K562 (cell line): ENCODE measurements around the gene COLQ. TPM values are rescaled to one million over a fixed set of nuclear protein-coding genes. Genes with fewer than 3 reads are reported as not detected.

Experiments
- ATAC-seq: fragments of 200-7000 bp; cut with Tn5 transposase; 3 replicates; pipeline ENCODE4 v1.9.1; 2020; ENCODE audit warnings: moderate library complexity
- BruUV-seq: library from RNA; stranded (reverse); fragments of 400-500 nt; replicated peaks from 2 replicates; lab custom pipeline; 2021; lab: Mats Ljungman, UMichigan
- CTCF ChIA-PET: fragments of 300-600 bp; formaldehyde crosslinking; extraction: SDS; loops from one replicate; lab custom pipeline; 2021; ENCODE audit warnings: low intra/inter-chr PET ratio; lab: Yijun Ruan, JAX
- POLR2A ChIA-PET: fragments of 300-600, 350-650 bp; sonication (Branson Sonifier 250); formaldehyde crosslinking; extraction: SDS; loops from one replicate; lab custom pipeline; 2021; ENCODE audit warnings: antibody characterized with exemption, inconsistent platforms; lab: Yijun Ruan, JAX
- DNase-seq, 4 experiments: peaks; one replicate each; pipeline versions ENCODE4 v3.0.0 to v3.0.0-alpha.2; 2011 to 2018; ENCODE audit warnings: low spot score in 3 of 4, mixed read lengths in 3 of 4; ENCODE audit errors: extremely low read depth in 1 of 4
- FAIRE-seq: peaks from 2 replicates; lab custom pipeline; 2011; peaks lifted over from hg19 to GRCh38; lab: Jason Lieb, UNC
- H2AFZ ChIP-seq: 2 replicates; pipeline ENCODE4 v1.6.0; 2011; ENCODE audit warnings: low read depth, low read length, control low read depth, inconsistent platforms
- H3K27ac ChIP-seq: fragments of 200-600 bp; 3 replicates; pipeline ENCODE4 v1.8.0; 2011; ENCODE audit warnings: low read depth, mild to moderate bottlenecking, control low read depth, inconsistent platforms, low read length, moderate library complexity, mixed read lengths; ENCODE audit errors: extremely low read depth
- H3K27me3 ChIP-seq, 2 experiments: fragments of 300-600 bp in 1 of 2; 2 replicates in 1 of 2; 3 replicates in 1 of 2; pipeline versions ENCODE4 v1.6.0 to v1.8.0; 2011; ENCODE audit warnings: inconsistent platforms in 2 of 2, low read length in 2 of 2, mild to moderate bottlenecking in 1 of 2, mixed read lengths in 1 of 2, moderate library complexity in 1 of 2; ENCODE audit not compliant: control insufficient read depth in 2 of 2, insufficient read depth in 2 of 2
- H3K36me3 ChIP-seq: fragments of 300-600 bp; 3 replicates; pipeline ENCODE4 v1.8.0; 2011; ENCODE audit warnings: mild to moderate bottlenecking, low read length, inconsistent platforms; ENCODE audit not compliant: control insufficient read depth, insufficient read depth
- H3K4me1 ChIP-seq, 2 experiments: fragments of 200-600 bp in 1 of 2; replicated peaks in 1 of 2; 2 replicates in 1 of 2; 3 replicates in 1 of 2; pipeline versions ENCODE4 v1.5.1 to v1.8.0; 2011; ENCODE audit warnings: inconsistent platforms in 2 of 2, low read length in 2 of 2, mild to moderate bottlenecking in 1 of 2, mixed read lengths in 1 of 2, moderate library complexity in 1 of 2; ENCODE audit not compliant: control insufficient read depth in 2 of 2, insufficient read depth in 2 of 2
- H3K4me2 ChIP-seq: 2 replicates; pipeline ENCODE4 v1.6.1; 2011; ENCODE audit warnings: low read length, control low read depth, inconsistent platforms, mixed read lengths; ENCODE audit not compliant: insufficient read depth
- H3K4me3 ChIP-seq: fragments of 200-600 bp; sonication (generic), shearing (Covaris generic); 2 replicates; pipeline ENCODE4 v1.5.1; 2016; ENCODE audit warnings: control low read depth, inconsistent platforms
- H3K79me2 ChIP-seq: fragments of 200-600 bp; 3 replicates; pipeline ENCODE4 v1.8.0; 2011; ENCODE audit warnings: low read length, inconsistent platforms; ENCODE audit not compliant: control insufficient read depth, insufficient read depth
- H3K9ac ChIP-seq, 2 experiments: 2 replicates each; pipeline versions ENCODE4 v1.6.0 to v1.6.1; 2011; ENCODE audit warnings: low read depth in 2 of 2, low read length in 2 of 2, control low read depth in 1 of 2, inconsistent platforms in 1 of 2, mild to moderate bottlenecking in 1 of 2, mixed read lengths in 1 of 2; ENCODE audit not compliant: insufficient read depth in 1 of 2
- H3K9me1 ChIP-seq: one replicate; pipeline ENCODE4 v1.6.0; 2011; ENCODE audit warnings: inconsistent platforms, mild to moderate bottlenecking, low read length, moderate library complexity; ENCODE audit not compliant: control insufficient read depth, insufficient read depth
- H3K9me3 ChIP-seq: replicated peaks from 2 replicates; pipeline ENCODE4 v1.5.1; 2011; ENCODE audit warnings: low read depth, low read length, inconsistent platforms; ENCODE audit not compliant: control insufficient read depth, insufficient read depth
- H4K20me1 ChIP-seq: replicated peaks from 2 replicates; pipeline ENCODE4 v1.6.1; 2011; ENCODE audit warnings: low read length, inconsistent platforms, mixed read lengths; ENCODE audit not compliant: control insufficient read depth, insufficient read depth
- BRD9 ChIP-seq: fragments of 450-650 bp; IDR thresholded peaks from 2 replicates; pipeline ENCODE4 v1.6.1; 2018; ENCODE audit warnings: low read depth; ENCODE audit not compliant: partially characterized antibody
- HMGN3 ChIP-seq: IDR thresholded peaks from 2 replicates; pipeline ENCODE4 v1.6.1; 2011; ENCODE audit warnings: borderline replicate concordance, low read depth, mild to moderate bottlenecking, mixed read lengths, low read length; ENCODE audit not compliant: insufficient read length; ENCODE audit errors: extremely low read depth
- SNRNP70 ChIP-seq: fragments of 200-400 bp; formaldehyde crosslinking; optimal IDR thresholded peaks from 2 replicates; pipeline ENCODE3; 2017; ENCODE audit warnings: low read depth, low read length
- SREBF1 ChIP-seq: fragments of 150-350 bp; IDR thresholded peaks from 2 replicates; pipeline ENCODE4 v1.6.1; 2014; ENCODE audit warnings: antibody characterized with exemption, low read depth, low read length, borderline replicate concordance
- ZNF282 ChIP-seq: sonication (generic); formaldehyde crosslinking; IDR thresholded peaks from 2 replicates; pipeline ENCODE4 v1.8.1; 2023; ENCODE audit warnings: missing genetic modification reagents
- ZNF324 ChIP-seq: fragments of 250-450 bp; sonication (Bioruptor Pico); IDR thresholded peaks from 2 replicates; pipeline ENCODE4 v1.4.0; 2020; ENCODE audit warnings: mild to moderate bottlenecking
- ZNF644 ChIP-seq: fragments of 200-800 bp; sonication (Bioruptor generic); IDR thresholded peaks from 2 replicates; pipeline ENCODE4 v1.6.1; 2016; ENCODE audit warnings: low read depth, missing genetic modification characterization, missing compliant biosample characterization
- ZNF766 ChIP-seq: fragments of 200-800 bp; sonication (Bioruptor generic); conservative IDR thresholded peaks from 2 replicates; pipeline ENCODE4 v1.6.1; 2016; ENCODE audit warnings: missing genetic modification characterization, missing compliant biosample characterization
- ZNF785 ChIP-seq: fragments of 250-450 bp; sonication (Bioruptor Pico); IDR thresholded peaks from 2 replicates; pipeline ENCODE4 v1.4.0; 2020; ENCODE audit warnings: mild to moderate bottlenecking
- WGBS: fragments of 100-300 bp; shearing (Covaris generic); methylation state at CpG from one replicate; pipeline ENCODE4 v1.1.6; 2016; ENCODE audit warnings: low coverage, mixed read lengths; ENCODE audit not compliant: insufficient coverage; ENCODE audit errors: missing lambda C conversion rate; 5-methylcytosine and 5-hydroxymethylcytosine counted together
- in situ Hi-C: fragments of 300-500 bp; cut with MboI; formaldehyde crosslinking; loops from 4 replicates; pipeline ENCODE4 v1.15.0; 2018; ENCODE audit warnings: inconsistent platforms, mixed read lengths
- intact Hi-C: fragments of 100-400 bp; cut with micrococcal nuclease; formaldehyde crosslinking; loops from 2 replicates; pipeline ENCODE4 v1.14.2; 2022
- polyA plus RNA-seq, 8 experiments: library from polyadenylated mRNA; depleted of rRNA in 4 of 8; stranded (reverse) in 5 of 8; unstranded in 3 of 8; fragments of >200 nt; fragmentation: Nextera tagmentation in 2 of 8; fragmentation: Illumina TruSeq in 1 of 8; extraction: Ambion mirVana in 2 of 8; extraction: Trizol in 1 of 8; gene quantifications; 2 replicates each; pipeline versions ENCODE4 v1.2.1 to v1.2.3, GENCODE V29; 2011 to 2014; ENCODE audit warnings: inconsistent platforms in 1 of 8, missing spikeins in 1 of 8
- total RNA-seq, 7 experiments: library from RNA; depleted of rRNA in 6 of 7; stranded (reverse); fragments of >200 nt in 6 of 7; fragmentation: Illumina TruSeq in 2 of 7; extraction: Trizol in 2 of 7; gene quantifications; 2 replicates each; pipeline versions ENCODE4 v1.2.1 to v1.2.3, GENCODE V29; 2011 to 2021; ENCODE audit warnings: low replicate concordance in 1 of 7
- TF ChIP-seq, protein P1 (sequence below): sonication (generic); formaldehyde crosslinking; IDR thresholded peaks from 2 replicates; pipeline ENCODE4 v1.4.0; 2020; ENCODE audit warnings: mild to moderate bottlenecking, missing genetic modification reagents
- TF ChIP-seq, protein P2 (sequence below): sonication (generic); formaldehyde crosslinking; IDR thresholded peaks from 2 replicates; pipeline ENCODE4 v1.9.0; 2022; ENCODE audit warnings: mild to moderate bottlenecking, missing genetic modification reagents
- TF ChIP-seq, protein P3 (sequence below): IDR thresholded peaks from 2 replicates; pipeline ENCODE4 v1.6.1; 2011; ENCODE audit not compliant: insufficient read length; ENCODE audit errors: extremely low read depth
- TF ChIP-seq, protein P4 (sequence below), 2 experiments: IDR thresholded peaks in 1 of 2; conservative IDR thresholded peaks in 1 of 2; 2 replicates each; pipeline ENCODE4 v1.6.1; 2016; ENCODE audit warnings: low read depth in 2 of 2, mild to moderate bottlenecking in 1 of 2, missing compliant biosample characterization in 1 of 2, missing genetic modification characterization in 1 of 2, moderate library complexity in 1 of 2

The COLQ gene
- total and polyA plus RNA-seq, 9 of the 15 experiments (the other 6 are each of a cell fraction or from before 2014, with no cell fraction given) = 0.04 to 0.36 (median 0.27) TPM; not detected in 4

DNA sequence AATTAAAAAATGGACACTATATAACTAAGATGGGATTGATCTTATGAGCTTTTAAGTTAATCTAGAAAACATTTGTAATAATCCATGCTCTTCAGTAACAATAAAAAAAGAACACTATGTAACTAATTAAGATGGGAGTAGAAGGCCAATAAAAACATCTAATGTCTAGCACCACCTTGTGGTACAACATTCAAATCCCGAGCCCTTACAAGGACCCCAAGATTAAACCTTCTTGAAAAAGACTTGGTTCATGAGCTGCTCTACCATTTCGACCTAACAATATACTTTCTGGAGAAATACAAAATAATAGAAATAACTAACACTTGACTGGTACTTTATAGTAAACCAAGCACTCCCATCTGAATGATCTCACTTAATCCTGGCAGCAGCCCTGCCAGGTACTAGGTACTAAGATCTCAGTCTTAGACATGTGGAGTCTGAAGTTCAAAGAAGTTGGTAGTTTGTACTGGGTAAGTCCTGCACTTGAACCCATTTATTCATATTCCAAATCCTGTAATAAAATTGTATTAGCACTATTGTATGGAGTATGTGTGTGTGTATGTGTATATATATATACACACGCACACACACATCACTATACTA is 116.0 kb downstream of the COLQ start (continued):
- TF ChIP-seq, protein P1, sequence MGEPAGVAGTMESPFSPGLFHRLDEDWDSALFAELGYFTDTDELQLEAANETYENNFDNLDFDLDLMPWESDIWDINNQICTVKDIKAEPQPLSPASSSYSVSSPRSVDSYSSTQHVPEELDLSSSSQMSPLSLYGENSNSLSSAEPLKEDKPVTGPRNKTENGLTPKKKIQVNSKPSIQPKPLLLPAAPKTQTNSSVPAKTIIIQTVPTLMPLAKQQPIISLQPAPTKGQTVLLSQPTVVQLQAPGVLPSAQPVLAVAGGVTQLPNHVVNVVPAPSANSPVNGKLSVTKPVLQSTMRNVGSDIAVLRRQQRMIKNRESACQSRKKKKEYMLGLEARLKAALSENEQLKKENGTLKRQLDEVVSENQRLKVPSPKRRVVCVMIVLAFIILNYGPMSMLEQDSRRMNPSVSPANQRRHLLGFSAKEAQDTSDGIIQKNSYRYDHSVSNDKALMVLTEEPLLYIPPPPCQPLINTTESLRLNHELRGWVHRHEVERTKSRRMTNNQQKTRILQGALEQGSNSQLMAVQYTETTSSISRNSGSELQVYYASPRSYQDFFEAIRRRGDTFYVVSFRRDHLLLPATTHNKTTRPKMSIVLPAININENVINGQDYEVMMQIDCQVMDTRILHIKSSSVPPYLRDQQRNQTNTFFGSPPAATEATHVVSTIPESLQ (CRISPR knock-in tag) = no peak

DNA sequence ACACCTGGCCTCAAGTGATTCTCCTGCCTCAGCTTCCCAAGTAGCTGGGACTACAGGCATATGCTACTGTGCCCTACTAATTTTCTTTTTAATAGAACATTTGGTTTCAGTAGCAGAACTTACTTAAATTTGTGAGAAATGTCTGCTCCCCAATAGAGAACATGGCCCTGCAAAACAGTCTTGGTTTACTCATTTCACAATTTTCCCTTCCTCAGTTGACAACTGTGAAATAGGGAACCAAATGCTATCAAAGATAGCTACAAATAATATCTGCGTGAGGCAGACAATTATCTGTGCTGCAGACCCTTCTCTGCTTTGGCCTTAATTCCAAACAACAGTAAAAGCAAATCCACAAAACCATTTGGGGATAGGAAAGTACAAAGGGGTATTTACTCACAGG is 116.7 kb downstream of the COLQ start:
- Histone ChIP-seq H3K4me3 (no peak overlapping the region), H3K9me1 (no peaks in the 10 kb centered on the region), H3K79me2 (no peaks in the 10 kb centered on the region), H3K27ac (no peak overlapping the region), H3K27me3 (no peaks in the 10 kb centered on the region), H3K9ac (no peak overlapping the region), H3K4me1 (no peaks in the 10 kb centered on the region), H3K9me3 (no peaks in the 10 kb centered on the region), H2AFZ (no peak overlapping the region), H4K20me1 (no peaks in the 10 kb centered on the region), H3K36me3 (0 out of 3 replicates have a peak, but pooled peaks cover 2% of the 10 kb centered on the region), H3K4me2 (no peak overlapping the region)
- FAIRE-seq (no peak), ATAC-seq (no peak), DNase-seq (no peak)
- POLR2A ChIA-PET = interaction anchor here (1.3 to 1.7 kb wide), 2 partner anchors 136 to 137 kb away, joined by 3 to 6 read pairs; no protein-coding TSS in a partner anchor
- intact Hi-C loops (loop anchor here (1.0 to 5.0 kb wide), 6 partner anchors 26 to 477 kb away; no protein-coding TSS in a partner anchor), in situ Hi-C loops (no loop called here)
- CTCF ChIA-PET = interaction anchor here (1.0 to 3.2 kb wide), 5 partner anchors 136 to 297 kb away, joined by 3 to 30 read pairs (median 9); partner anchors contain the start of gene CAPN7
- no TSS peak for BruUV-seq
- WGBS = 94% methylated on average over 1 of the region's 1 CpG
- TF ChIP-seq ZNF785 (CRISPR knock-in tag) (no peak), HMGN3 (no peak), ZNF324 (CRISPR knock-in tag) (no peak), ZNF644 (no peak), ZNF282 (no peak), ZNF766 (CRISPR knock-in tag) (no peak), SREBF1 (no peak), SNRNP70 (no peak), BRD9 (no peak)
- TF ChIP-seq, protein P2, sequence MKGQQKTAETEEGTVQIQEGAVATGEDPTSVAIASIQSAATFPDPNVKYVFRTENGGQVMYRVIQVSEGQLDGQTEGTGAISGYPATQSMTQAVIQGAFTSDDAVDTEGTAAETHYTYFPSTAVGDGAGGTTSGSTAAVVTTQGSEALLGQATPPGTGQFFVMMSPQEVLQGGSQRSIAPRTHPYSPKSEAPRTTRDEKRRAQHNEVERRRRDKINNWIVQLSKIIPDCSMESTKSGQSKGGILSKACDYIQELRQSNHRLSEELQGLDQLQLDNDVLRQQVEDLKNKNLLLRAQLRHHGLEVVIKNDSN (CRISPR knock-in tag) = no peak
- TF ChIP-seq, protein P3, sequence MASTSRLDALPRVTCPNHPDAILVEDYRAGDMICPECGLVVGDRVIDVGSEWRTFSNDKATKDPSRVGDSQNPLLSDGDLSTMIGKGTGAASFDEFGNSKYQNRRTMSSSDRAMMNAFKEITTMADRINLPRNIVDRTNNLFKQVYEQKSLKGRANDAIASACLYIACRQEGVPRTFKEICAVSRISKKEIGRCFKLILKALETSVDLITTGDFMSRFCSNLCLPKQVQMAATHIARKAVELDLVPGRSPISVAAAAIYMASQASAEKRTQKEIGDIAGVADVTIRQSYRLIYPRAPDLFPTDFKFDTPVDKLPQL = no peak
- TF ChIP-seq, protein P4, sequence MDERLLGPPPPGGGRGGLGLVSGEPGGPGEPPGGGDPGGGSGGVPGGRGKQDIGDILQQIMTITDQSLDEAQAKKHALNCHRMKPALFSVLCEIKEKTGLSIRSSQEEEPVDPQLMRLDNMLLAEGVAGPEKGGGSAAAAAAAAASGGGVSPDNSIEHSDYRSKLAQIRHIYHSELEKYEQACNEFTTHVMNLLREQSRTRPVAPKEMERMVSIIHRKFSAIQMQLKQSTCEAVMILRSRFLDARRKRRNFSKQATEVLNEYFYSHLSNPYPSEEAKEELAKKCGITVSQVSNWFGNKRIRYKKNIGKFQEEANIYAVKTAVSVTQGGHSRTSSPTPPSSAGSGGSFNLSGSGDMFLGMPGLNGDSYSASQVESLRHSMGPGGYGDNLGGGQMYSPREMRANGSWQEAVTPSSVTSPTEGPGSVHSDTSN (CRISPR knock-in tag; IDR thresholded peaks at IDR 0.05; ENCODE audit: low read depth) = no peak
- TF ChIP-seq, protein P4 (tag; conservative IDR thresholded peaks at IDR 0.05; ENCODE audit: low read depth) = no peak
